GM06990 (cell line): ENCODE results near the gene SCN2A.

Experiments used
- DNase-seq: peaks from one replicate; pipeline ENCODE4 v3.0.0-alpha.2; 2011; ENCODE audit not compliant: insufficient read length; ENCODE audit errors: extremely low read depth
- H3K27me3 ChIP-seq: replicated peaks from 2 replicates; pipeline ENCODE4 v1.6.0; 2011; ENCODE audit warnings: low read length; ENCODE audit not compliant: control insufficient read depth, insufficient read depth
- H3K36me3 ChIP-seq: 2 replicates; pipeline ENCODE4 v1.5.1; 2011; ENCODE audit warnings: low read length; ENCODE audit not compliant: control insufficient read depth, insufficient read depth
- H3K4me3 ChIP-seq: replicated peaks from 2 replicates; pipeline ENCODE4 v1.5.1; 2011; ENCODE audit warnings: low read depth, mild to moderate bottlenecking, control low read depth, low read length
- CTCF ChIP-seq: IDR thresholded peaks from 2 replicates; pipeline ENCODE4 v1.5.1; 2011; ENCODE audit warnings: low read length, control low read depth, mild to moderate bottlenecking, inconsistent platforms; ENCODE audit not compliant: insufficient read depth, poor library complexity, severe bottlenecking

SCN2A gene

GRCh38 chr2:165420231-165420630, 181.0 kb downstream of the SCN2A start:
- no peaks in the 10 kb centered on the region; the same call in 1 of the 2 replicates for H3K27me3 ChIP-seq
- no peak for DNase-seq
- TF ChIP-seq CTCF = no peak
- no peak overlapping the region for H3K4me3 ChIP-seq
- no peaks in the 10 kb centered on the region for H3K36me3 ChIP-seq

- no peak for TF ChIP-seq CTCF
- no peak overlapping the region for H3K4me3 ChIP-seq
Measured at GRCh38 chr2:165423081-165423480, 183.9 kb downstream of the SCN2A start.

GRCh38 chr2:165425556-165425955, 186.3 kb downstream of the SCN2A start:
- TF ChIP-seq CTCF = no peak
- Histone ChIP-seq H3K36me3 (no peaks in the 10 kb centered on the region), H3K4me3 (no peak overlapping the region), H3K27me3 (no peaks in the 10 kb centered on the region; the same call in 1 of the 2 replicates)
- DNase-seq = no peak

More at GRCh38 chr2:165423081-165423480, 183.9 kb downstream of the SCN2A start:
- no peak for DNase-seq
- Histone ChIP-seq H3K36me3 (no peaks in the 10 kb centered on the region), H3K27me3 (no peaks in the 10 kb centered on the region; the same call in 1 of the 2 replicates)

GRCh38 chr2:165427686-165428085, 188.5 kb downstream of the SCN2A start:
- TF ChIP-seq CTCF = no peak
- Histone ChIP-seq H3K4me3 (no peak overlapping the region), H3K27me3 (no peaks in the 10 kb centered on the region), H3K36me3 (no peaks in the 10 kb centered on the region)
- DNase-seq = no peak

GRCh38 chr2:165428926-165429325, 189.7 kb downstream of the SCN2A start:
- TF ChIP-seq CTCF = no peak
- Histone ChIP-seq H3K27me3 (no peaks in the 10 kb centered on the region), H3K36me3 (no peaks in the 10 kb centered on the region), H3K4me3 (no peak overlapping the region)
- no peak for DNase-seq

- H3K36me3 ChIP-seq = no peaks in the 10 kb centered on the region
- TF ChIP-seq CTCF = no peak
- no peak for DNase-seq
- no peaks in the 10 kb centered on the region for H3K27me3 ChIP-seq
- no peak overlapping the region for H3K4me3 ChIP-seq
Measured at GRCh38 chr2:165431014-165431413, 191.8 kb downstream of the SCN2A start.
